NCI-H748 (cell line): ENCODE results near the gene COQ6.
"Not testable (repeated sequence)": the region's sequence is repeated elsewhere in the genome, so short reads cannot be mapped to it uniquely, and the experiment has no call there.

Experiments
- DNase-seq: peaks from one replicate; lab custom pipeline; 2025; ENCODE audit not compliant: unreplicated experiment; lab: John Stamatoyannopoulos, UW

Gene COQ6

GRCh38 chr14:73977896-73978295 lies 27.8 kb downstream of the COQ6 start:
- no peak for DNase-seq

GRCh38 chr14:73988065-73988464 lies 38.0 kb downstream of the COQ6 start:
- DNase-seq, result no peak

GRCh38 chr14:73988656-73989055 lies 38.6 kb downstream of the COQ6 start:
- DNase-seq, result not testable (repeated sequence)

- no peak for DNase-seq
Observed at GRCh38 chr14:73991092-73991491, 41.0 kb downstream of the COQ6 start.

- not testable (repeated sequence) for DNase-seq
Observed at GRCh38 chr14:73994926-73995325, 44.8 kb downstream of the COQ6 start.

GRCh38 chr14:73995977-73996378 lies 45.9 kb downstream of the COQ6 start:
- no peak for DNase-seq

- no peak for DNase-seq
Observed at GRCh38 chr14:73996731-73997107, 46.6 kb downstream of the COQ6 start.

- no peak for DNase-seq
Observed at GRCh38 chr14:73997108-73997943, 47.2 kb downstream of the COQ6 start.

GRCh38 chr14:73997944-73998447 lies 47.9 kb downstream of the COQ6 start:
- peak; percentile 32 for DNase-seq

- DNase-seq, result no peak
Observed at GRCh38 chr14:73998726-73999125, 48.6 kb downstream of the COQ6 start.

GRCh38 chr14:74005664-74006063 lies 55.6 kb downstream of the COQ6 start:
- not testable (repeated sequence) for DNase-seq

GRCh38 chr14:74008843-74009499 lies 58.9 kb downstream of the COQ6 start:
- DNase-seq, result no peak
